ENCODE results near the gene SNX3. TPM values are rescaled to one million over a fixed set of nuclear protein-coding genes. Genes with fewer than 3 reads are reported as not detected.

Gene SNX3
- total RNA-seq, 1 experiment from 2014 or later = 80.7 TPM

GRCh38 chr6:108243836-108244235 lies 17.0 kb downstream of the SNX3 start:
- Mint-ChIP-seq H3K9me3 (peaks cover 3 to 15% of the 10 kb centered on the region in 2 experiments; a peak in 4 of 5 replicates), H3K36me3 (ENCODE audit: insufficient read depth in 1 of 3, low read depth in 3 of 3) (peaks cover 27 to 38% (median 36%) of the 10 kb centered on the region in 3 experiments), H3K4me3 (no peak overlapping the region), H3K27ac (no peak overlapping the region), H3K27me3 (ENCODE audit: low read depth) (no peaks in the 10 kb centered on the region), H3K4me1 (peaks cover 18 to 19% of the 10 kb centered on the region in 2 experiments)
- DNase-seq = no peak
- no peak overlapping the region for H2AFZ ChIP-seq (ENCODE audit: low read length)
- no peak overlapping the region for H3T11ph ChIP-seq (ENCODE audit: low read length)
- H3K23me2 ChIP-seq (ENCODE audit: insufficient read length, low read depth, low read length, poor library complexity, severe bottlenecking) = no peaks in the 10 kb centered on the region
- no peak overlapping the region for H2BK5ac ChIP-seq (ENCODE audit: insufficient read length, low read length)
- no peaks in the 10 kb centered on the region for H3K9me3 ChIP-seq (ENCODE audit: control insufficient read depth, low read depth, low read length)
- no peak overlapping the region for H2BK12ac ChIP-seq (ENCODE audit: insufficient read length, low read depth, low read length)
- H2AK5ac ChIP-seq (ENCODE audit: insufficient read length, low read length) = no peak overlapping the region
- no peak for TF ChIP-seq CTCF (conservative IDR thresholded peaks at IDR 0.05)
- H3K4me1 ChIP-seq (ENCODE audit: insufficient read depth, low read length) = no peaks in the 10 kb centered on the region
- no CpG with 5 or more reads among the region's 2 CpGs for WGBS (ENCODE audit: extremely low coverage, insufficient read length, low lambda C conversion rate)
- no peak overlapping the region for H3K23ac ChIP-seq (ENCODE audit: insufficient read length, low read depth, low read length)
- H2BK120ac ChIP-seq (ENCODE audit: low read depth, low read length, poor library complexity, severe bottlenecking) = no peak overlapping the region
- H4K20me1 ChIP-seq (ENCODE audit: control insufficient read depth, insufficient read depth, insufficient read length) = no peaks in the 10 kb centered on the region
- H2BK15ac ChIP-seq (ENCODE audit: low read depth, low read length) = no peak overlapping the region
- H3K14ac ChIP-seq (ENCODE audit: insufficient read depth, low read length) = no peak overlapping the region
- no peak overlapping the region for H3K56ac ChIP-seq (ENCODE audit: insufficient read length, low read depth, low read length)
- H3K27me3 ChIP-seq (ENCODE audit: insufficient read depth, low read length) = no peaks in the 10 kb centered on the region
- no peaks in the 10 kb centered on the region for H3K79me1 ChIP-seq (ENCODE audit: insufficient read depth, low read depth, low read length, poor library complexity, severe bottlenecking)
- no peak overlapping the region for H3K9ac ChIP-seq (ENCODE audit: extremely low read depth, insufficient read length, low read length)
- H4K8ac ChIP-seq (replicated peaks; ENCODE audit: insufficient read length, low read depth, low read length) = no peak overlapping the region
- no peak overlapping the region for H4K5ac ChIP-seq (ENCODE audit: insufficient read length, low read depth, low read length)
- 0 out of 2 replicates have a peak, but pooled peaks cover 3% of the 10 kb centered on the region for H3K79me2 ChIP-seq (ENCODE audit: insufficient read depth, low read length)
- H3K27ac ChIP-seq (ENCODE audit: insufficient read length, low read depth, low read length) = no peak overlapping the region
- no peak overlapping the region for H3K4me2 ChIP-seq (ENCODE audit: insufficient read depth, insufficient read length, low read length)
- no peak overlapping the region for H3K4ac ChIP-seq (ENCODE audit: low read depth, low read length)
- no peak overlapping the region for H2BK20ac ChIP-seq (ENCODE audit: low read depth, low read length, poor library complexity, severe bottlenecking)
- no peak overlapping the region for H3K18ac ChIP-seq (ENCODE audit: insufficient read length, low read depth, low read length)
- H4K91ac ChIP-seq (ENCODE audit: insufficient read length, low read depth, low read length) = no peak overlapping the region

All from H9 (cell line).